HCT116 (cell line): Measurements from ENCODE around the gene CDHR5. TPM values are rescaled to one million over a fixed set of nuclear protein-coding genes. Genes with fewer than 3 reads are reported as not detected.

ENCODE experiments used
- ATAC-seq: fragments of 200-7000 bp; cut with Tn5 transposase; 2 replicates; pipeline ENCODE4 v1.9.1; 2020; ENCODE audit warnings: mild to moderate bottlenecking, moderate library complexity
- BruUV-seq: library from RNA; stranded (reverse); fragments of 400-500 nt; replicated peaks from 2 replicates; lab custom pipeline; 2021; lab: Mats Ljungman, UMichigan
- CTCF ChIA-PET: fragments of 300-600 bp; sonication (Branson Sonifier 250); formaldehyde crosslinking; loops from one replicate; lab custom pipeline; 2021; ENCODE audit warnings: antibody characterized with exemption; lab: Charles Lee
- POLR2A ChIA-PET: fragments of 300-600, 350-600 bp; sonication (Branson Sonifier 250); formaldehyde crosslinking; loops from one replicate; lab custom pipeline; 2021; ENCODE audit warnings: antibody characterized with exemption; lab: Charles Lee
- RAD21 ChIA-PET, 2 experiments: fragments of 300-600 bp; sonication (Branson Sonifier 250); formaldehyde crosslinking; loops; one replicate each; lab custom pipeline; 2023; ENCODE audit warnings: low total read pairs in 2 of 2; ENCODE audit not compliant: uncharacterized antibody in 2 of 2, unreplicated experiment in 2 of 2, low non-redundant PET in 1 of 2; lab: Charles Lee
- DNase-seq: peaks from one replicate; pipeline ENCODE4 v3.0.0-alpha.2; 2010; ENCODE audit warnings: low read depth, low spot score
- H2AFZ ChIP-seq: fragments of 200-600 bp; shearing (Covaris generic), sonication (generic); 2 replicates; pipeline ENCODE4 v1.6.1; 2017; ENCODE audit warnings: low read depth, mixed run types, mixed read lengths, antibody characterized with exemption, low read length; ENCODE audit not compliant: poor library complexity, severe bottlenecking
- H3K27ac ChIP-seq: 2 replicates; pipeline ENCODE4 v1.5.1; 2012; ENCODE audit warnings: low read depth, low read length
- H3K27me3 ChIP-seq: fragments of 200-600 bp; sonication (generic); 2 replicates; pipeline ENCODE4 v1.6.1; 2016; ENCODE audit warnings: mixed run types, low read length, mixed read lengths; ENCODE audit not compliant: insufficient read depth
- H3K36me3 ChIP-seq, 2 experiments: fragments of 200-500 bp in 1 of 2; fragments of 200-600 bp in 1 of 2; sonication (Bioruptor generic) in 1 of 2; sonication (generic) in 1 of 2; 2 replicates each; pipeline versions ENCODE4 v1.5.1 to v1.6.1; 2014 to 2016; ENCODE audit warnings: low read length in 2 of 2, inconsistent platforms in 1 of 2, mixed read lengths in 1 of 2, mixed run types in 1 of 2; ENCODE audit not compliant: insufficient read depth in 2 of 2, control insufficient read depth in 1 of 2
- H3K4me1 ChIP-seq, 2 experiments: fragments of 200-600 bp in 1 of 2; sonication (generic) in 1 of 2; 2 replicates each; pipeline versions ENCODE4 v1.5.1 to v1.6.1; 2012 to 2017; ENCODE audit warnings: low read length in 2 of 2, inconsistent platforms in 1 of 2, mild to moderate bottlenecking in 1 of 2, mixed read lengths in 1 of 2, mixed run types in 1 of 2, moderate library complexity in 1 of 2; ENCODE audit not compliant: insufficient read depth in 2 of 2, control insufficient read depth in 1 of 2
- H3K4me2 ChIP-seq: fragments of 200-600 bp; sonication (generic); 2 replicates; pipeline ENCODE4 v1.6.1; 2017; ENCODE audit warnings: mixed run types, low read length, mixed read lengths
- H3K4me3 ChIP-seq, 2 experiments: fragments of 200-600 bp in 1 of 2; sonication (generic) in 1 of 2; replicated peaks in 1 of 2; 2 replicates each; pipeline ENCODE4 v1.5.1; 2011 to 2016; ENCODE audit warnings: low read length in 2 of 2, control low read depth in 1 of 2, low read depth in 1 of 2, mild to moderate bottlenecking in 1 of 2, mixed read lengths in 1 of 2, mixed run types in 1 of 2
- H3K79me2 ChIP-seq: fragments of 200-600 bp; sonication (generic); 2 replicates; pipeline ENCODE4 v1.6.1; 2017; ENCODE audit warnings: mild to moderate bottlenecking, mixed run types, low read length, moderate library complexity, mixed read lengths; ENCODE audit not compliant: insufficient read depth
- H3K9ac ChIP-seq: fragments of 200-600 bp; sonication (generic); 2 replicates; pipeline ENCODE4 v1.6.1; 2016; ENCODE audit warnings: low read length, mixed read lengths
- H3K9me2 ChIP-seq: fragments of 200-600 bp; sonication (generic), shearing (Covaris generic); 2 replicates; pipeline ENCODE4 v1.6.1; 2017; ENCODE audit warnings: mixed run types, mild to moderate bottlenecking, moderate library complexity; ENCODE audit not compliant: insufficient read depth
- H3K9me3 ChIP-seq, 2 experiments: fragments of 200-500 bp in 1 of 2; fragments of 200-600 bp in 1 of 2; sonication (Bioruptor generic) in 1 of 2; sonication (generic) in 1 of 2; 2 replicates each; pipeline ENCODE4 v1.6.1; 2014 to 2017; ENCODE audit warnings: low read length in 2 of 2, mixed read lengths in 2 of 2, inconsistent platforms in 1 of 2, low read depth in 1 of 2, mild to moderate bottlenecking in 1 of 2, mixed run types in 1 of 2, moderate library complexity in 1 of 2; ENCODE audit not compliant: control insufficient read depth in 1 of 2, insufficient read depth in 1 of 2
- H4K20me1 ChIP-seq: fragments of 200-600 bp; sonication (generic), shearing (Covaris generic); 2 replicates; pipeline ENCODE4 v1.6.1; 2017; ENCODE audit warnings: mixed run types, mild to moderate bottlenecking, moderate library complexity; ENCODE audit not compliant: insufficient read depth
- ATF3 ChIP-seq: IDR thresholded peaks from 2 replicates; pipeline ENCODE4 v1.6.1; 2012
- CEBPB ChIP-seq: IDR thresholded peaks from 2 replicates; pipeline ENCODE4 v1.6.1; 2012; ENCODE audit warnings: low read depth
- CTCF ChIP-seq, 3 experiments: fragments of 200-600 bp in 1 of 3; sonication (generic) in 1 of 3; IDR thresholded peaks in 2 of 3; conservative IDR thresholded peaks in 1 of 3; 2 replicates each; pipeline ENCODE4 v1.5.1; 2012 to 2017; ENCODE audit warnings: low read depth in 2 of 3, low read length in 2 of 3, antibody characterized with exemption in 1 of 3, borderline replicate concordance in 1 of 3, control low read depth in 1 of 3, mild to moderate bottlenecking in 1 of 3, mixed read lengths in 1 of 3, mixed run types in 1 of 3, moderate library complexity in 1 of 3; ENCODE audit not compliant: insufficient read depth in 1 of 3
- EGR1 ChIP-seq: IDR thresholded peaks from 2 replicates; pipeline ENCODE4 v1.6.1; 2012; ENCODE audit warnings: low read depth
- ELF1 ChIP-seq: IDR thresholded peaks from 2 replicates; pipeline ENCODE4 v1.6.1; 2012; ENCODE audit warnings: low read depth, borderline replicate concordance
- EZH2 ChIP-seq: fragments of 200-600 bp; sonication (generic); IDR thresholded peaks from 2 replicates; pipeline ENCODE4 v1.6.1; 2017; ENCODE audit warnings: antibody characterized with exemption, mixed run types
- EZH2phosphoT487 ChIP-seq: fragments of 200-600 bp; IDR thresholded peaks from 2 replicates; pipeline ENCODE4 v1.6.1; 2018; ENCODE audit warnings: antibody characterized with exemption, borderline replicate concordance
- FOSL1 ChIP-seq: IDR thresholded peaks from 2 replicates; pipeline ENCODE4 v1.6.1; 2012; ENCODE audit warnings: low read depth
- MAX ChIP-seq: IDR thresholded peaks from 2 replicates; pipeline ENCODE4 v1.6.1; 2012
- POLR2A ChIP-seq: IDR thresholded peaks from 2 replicates; pipeline ENCODE4 v1.7.0; 2011; ENCODE audit warnings: borderline replicate concordance; ENCODE audit not compliant: insufficient read depth, insufficient read length; ENCODE audit errors: extremely low read depth
- SP1 ChIP-seq: IDR thresholded peaks from 2 replicates; pipeline ENCODE4 v1.6.1; 2012; ENCODE audit warnings: low read depth
- SRF ChIP-seq: IDR thresholded peaks from 2 replicates; pipeline ENCODE4 v1.6.1; 2012; ENCODE audit warnings: low read depth
- ZNF274 ChIP-seq: fragments of 200-500 bp; sonication (Bioruptor generic); IDR thresholded peaks from 2 replicates; pipeline ENCODE4 v1.6.1; 2014; ENCODE audit warnings: mild to moderate bottlenecking, low read depth, low read length, inconsistent platforms
- intact Hi-C: fragments of 100-400 bp; cut with micrococcal nuclease; formaldehyde crosslinking; loops from 2 replicates; pipeline ENCODE4 v1.10.0; 2022
- total RNA-seq: library from RNA; stranded (reverse); gene quantifications from one replicate; pipeline ENCODE4 v1.2.1, GENCODE V29; 2021; ENCODE audit not compliant: unreplicated experiment

Gene CDHR5
- total RNA-seq, 1 experiment from 2014 or later: not detected

GRCh38 chr11:639332-639955, 14.7 kb upstream of the CDHR5 start:
- Histone ChIP-seq H4K20me1 (no peaks in the 10 kb centered on the region), H3K4me2 (no peak overlapping the region), H3K9me3 (no peaks in the 10 kb centered on the region), H3K36me3 (no peaks in the 10 kb centered on the region; a peak in 1 of 4 replicates), H3K27me3 (no peaks in the 10 kb centered on the region), H3K9me2 (no peaks in the 10 kb centered on the region), H3K9ac (no peak overlapping the region), H3K79me2 (no peaks in the 10 kb centered on the region), H2AFZ (no peak overlapping the region), H3K4me1 (no peaks in the 10 kb centered on the region), H3K4me3 (no peak overlapping the region), H3K27ac (no peak overlapping the region)
- ChIA-PET RAD21 (no interaction called here), POLR2A (no interaction called here), CTCF (no interaction called here)
- BruUV-seq: no TSS peak
- ATAC-seq: no peak
- no peak for TF ChIP-seq EZH2phosphoT487
- no peak for TF ChIP-seq CEBPB
- TF ChIP-seq EGR1: no peak
- TF ChIP-seq POLR2A: no peak
- no peak for TF ChIP-seq SP1
- no peak for TF ChIP-seq ATF3
- no peak for TF ChIP-seq ELF1
- no peak for TF ChIP-seq ZNF274
- no peak for TF ChIP-seq EZH2
- TF ChIP-seq SRF: no peak
- TF ChIP-seq MAX: no peak
- TF ChIP-seq FOSL1: no peak
- TF ChIP-seq CTCF (IDR thresholded peaks at IDR 0.05 in 2 of 3, conservative IDR thresholded peaks at IDR 0.05 in 1 of 3; ENCODE audit: borderline replicate concordance in 1 of 3, insufficient read depth in 1 of 3, low read depth in 2 of 3, low read length in 2 of 3): no peak
- no peak for DNase-seq
- intact Hi-C loops: no loop called here
